ENCODE results near the gene RAF1.

The RAF1 gene

GRCh38 chr3:12579456-12579855 is 84.5 kb downstream of the RAF1 start:
- no peak for DNase-seq
- intact Hi-C loops (cut with DNase I) = no loop called here

- intact Hi-C loops (cut with DNase I) = no loop called here
- no peak for DNase-seq
These were observed 85.2 kb downstream of the RAF1 start for GRCh38 chr3:12578742-12579141.

GRCh38 chr3:12577379-12577778 is 86.5 kb downstream of the RAF1 start:
- no peak for DNase-seq
- intact Hi-C loops (cut with DNase I) = no loop called here

GRCh38 chr3:12574661-12575060 is 89.3 kb downstream of the RAF1 start:
- intact Hi-C loops (cut with DNase I) = no loop called here
- no peak for DNase-seq

- intact Hi-C loops (cut with DNase I) = no loop called here
- DNase-seq = no peak
These were observed 89.8 kb downstream of the RAF1 start for GRCh38 chr3:12574131-12574530.

DNA sequence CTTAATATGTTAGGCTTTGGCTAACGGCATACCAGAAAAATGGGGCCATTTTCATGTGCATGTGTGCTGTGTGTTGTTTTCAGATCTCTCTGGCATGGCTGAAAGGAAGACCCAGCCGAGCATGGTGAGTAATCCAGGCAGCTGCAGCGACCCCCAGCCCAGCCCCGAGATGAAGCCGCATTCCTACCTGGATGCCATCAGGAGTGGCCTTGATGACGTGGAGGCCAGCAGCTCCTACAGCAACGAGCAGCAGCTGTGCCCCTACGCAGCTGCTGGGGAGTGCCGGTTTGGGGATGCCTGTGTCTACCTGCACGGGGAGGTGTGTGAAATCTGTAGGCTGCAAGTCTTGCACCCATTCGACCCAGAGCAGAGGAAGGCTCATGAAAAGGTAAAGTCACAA is 91.9 kb downstream of the RAF1 start:
- no peak for DNase-seq
- intact Hi-C loops (cut with DNase I) = no loop called here

GRCh38 chr3:12569836-12570235 is 94.1 kb downstream of the RAF1 start:
- intact Hi-C loops (cut with DNase I) = no loop called here
- no peak for DNase-seq

GRCh38 chr3:12568747-12569146 is 95.2 kb downstream of the RAF1 start:
- DNase-seq = no peak
- intact Hi-C loops (cut with DNase I) = no loop called here

DNA sequence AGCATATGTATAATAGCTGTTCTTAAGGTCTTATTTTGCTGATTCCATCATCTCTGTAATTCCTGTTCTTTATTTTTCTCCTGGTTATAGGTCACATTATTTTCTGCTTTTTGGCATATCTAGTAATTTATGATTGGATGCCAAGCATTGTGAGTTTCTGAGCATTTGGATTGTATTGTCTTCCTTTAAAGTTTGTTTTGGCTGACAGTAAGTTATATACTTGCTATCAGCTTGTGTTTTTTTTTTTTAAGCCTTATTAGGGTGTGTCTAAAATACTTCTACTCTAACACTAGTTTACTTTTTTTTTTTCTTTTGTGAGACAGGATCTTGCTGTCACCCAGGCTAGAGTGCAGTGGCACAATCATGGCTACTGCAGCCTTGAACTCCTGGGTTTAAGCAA is 96.9 kb downstream of the RAF1 start:
- intact Hi-C loops (cut with DNase I) = no loop called here
- no peak for DNase-seq

GRCh38 chr3:12562451-12562850 is 101.5 kb downstream of the RAF1 start:
- DNase-seq = no peak
- intact Hi-C loops (cut with DNase I) = no loop called here

DNA sequence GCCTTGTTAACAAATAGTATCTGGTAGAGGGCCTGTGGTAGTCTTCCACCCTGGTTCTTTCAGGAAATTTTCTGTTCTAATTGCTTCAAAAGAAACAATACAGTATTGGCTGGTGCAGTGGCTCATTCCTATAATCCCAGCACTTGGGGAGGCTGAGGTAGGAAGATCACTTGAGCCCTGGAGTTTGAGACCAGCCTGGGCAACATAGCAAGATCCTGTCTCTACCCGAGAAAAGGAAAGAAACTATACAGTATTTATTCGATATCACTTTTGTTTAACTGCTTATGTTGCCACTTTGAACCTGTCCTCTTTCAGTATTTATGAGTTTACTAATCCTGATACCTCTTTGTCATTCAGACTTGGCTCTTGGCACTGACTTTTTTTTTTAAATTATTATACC is 102.5 kb downstream of the RAF1 start:
- no peak for DNase-seq
- intact Hi-C loops (cut with DNase I) = no loop called here

- intact Hi-C loops (cut with DNase I) = no loop called here
These were observed 103.3 kb downstream of the RAF1 start for GRCh38 chr3:12560505-12561190.

GRCh38 chr3:12559520-12559919 is 104.4 kb downstream of the RAF1 start:
- DNase-seq = peak in 13 of 42 donors; percentile 8 to 70 (median 39)
- intact Hi-C loops (cut with DNase I) = loop anchor here (5.0 kb wide), 1 partner anchor 72 kb away; no protein-coding TSS in a partner anchor

More at GRCh38 chr3:12560505-12561190, 103.3 kb downstream of the RAF1 start:
- peak in 5 of 42 donors; percentile 9 to 67 (median 18) for DNase-seq

DNA sequence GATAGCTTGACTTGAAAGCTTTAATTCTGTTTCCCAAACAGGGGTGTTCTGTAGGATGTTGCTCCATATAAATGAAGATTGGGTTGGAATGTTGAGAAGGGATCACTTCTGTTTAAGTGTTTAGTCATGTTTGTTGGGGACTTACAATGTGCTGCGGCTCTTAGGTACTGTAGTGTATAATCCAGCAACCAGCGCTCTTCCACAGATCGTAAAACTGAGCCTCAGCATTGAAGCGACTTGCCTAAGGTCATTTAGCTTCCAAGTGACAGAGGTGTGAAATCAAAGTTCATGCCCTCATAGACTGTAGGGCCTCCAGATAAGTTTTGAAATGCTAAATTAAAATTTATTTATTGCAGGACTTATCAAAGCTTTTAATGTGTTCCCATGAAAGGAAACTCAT is 105.2 kb downstream of the RAF1 start:
- DNase-seq = no peak
- intact Hi-C loops (cut with DNase I) = loop anchor here (5.0 kb wide), 1 partner anchor 71 kb away; no protein-coding TSS in a partner anchor

GRCh38 chr3:12557473-12558100 is 106.3 kb downstream of the RAF1 start:
- intact Hi-C loops (cut with DNase I) = loop anchor here (2.0 to 5.0 kb wide), 2 partner anchors 70 to 107 kb away; partner anchors contain the start of gene RAF1
- no peak for DNase-seq

DNA sequence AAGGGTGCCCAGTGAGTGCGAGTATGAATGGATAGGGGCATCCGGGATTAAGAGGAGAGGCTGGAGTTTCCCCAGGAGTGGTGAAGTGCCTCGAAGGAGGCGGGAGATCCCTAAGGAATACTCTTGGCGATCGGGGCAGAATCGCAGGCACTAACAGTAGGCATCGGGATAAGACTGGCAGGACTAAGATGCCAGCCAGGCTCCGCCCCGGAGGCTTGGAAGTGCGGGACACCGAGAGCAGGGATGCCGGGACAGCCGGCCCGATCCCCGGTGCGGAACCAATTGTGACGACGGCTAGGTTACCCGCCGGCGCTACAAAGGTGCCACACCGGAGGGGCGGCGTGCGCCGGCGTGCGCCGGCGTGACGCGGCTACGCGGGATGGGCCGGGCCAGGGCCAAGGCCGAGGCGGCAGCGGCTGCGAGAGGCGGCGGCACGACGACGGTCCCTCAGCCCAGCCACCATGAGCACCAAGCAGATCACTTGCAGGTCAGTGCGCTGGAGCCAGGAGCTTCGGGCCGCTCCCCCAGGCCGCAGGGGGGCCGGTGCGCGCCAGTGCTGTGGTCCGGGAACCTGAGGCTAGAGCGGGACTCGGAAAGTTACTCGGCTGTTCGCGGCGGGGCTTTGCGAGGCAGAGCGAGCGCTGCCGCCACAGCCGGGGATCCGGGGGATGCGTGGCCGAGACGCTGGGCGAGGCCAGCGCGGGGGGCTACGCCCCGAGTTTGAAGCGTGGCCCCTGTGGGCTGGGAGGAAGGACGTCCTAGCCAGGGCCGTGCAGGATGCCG is 107.0 kb downstream of the RAF1 start, which contains the start of gene MKRN2:
MKRN2 (plus strand) TSS at position 398 of the 783 bp plus-strand sequence; CDS start at position 462, 64 bp downstream.
- DNase-seq = peak; percentile 77 to 96 (median 88)
- intact Hi-C loops (cut with DNase I) = loop anchor here (2.0 to 5.0 kb wide), 2 partner anchors 70 to 108 kb away; partner anchors contain the start of gene RAF1

DNA sequence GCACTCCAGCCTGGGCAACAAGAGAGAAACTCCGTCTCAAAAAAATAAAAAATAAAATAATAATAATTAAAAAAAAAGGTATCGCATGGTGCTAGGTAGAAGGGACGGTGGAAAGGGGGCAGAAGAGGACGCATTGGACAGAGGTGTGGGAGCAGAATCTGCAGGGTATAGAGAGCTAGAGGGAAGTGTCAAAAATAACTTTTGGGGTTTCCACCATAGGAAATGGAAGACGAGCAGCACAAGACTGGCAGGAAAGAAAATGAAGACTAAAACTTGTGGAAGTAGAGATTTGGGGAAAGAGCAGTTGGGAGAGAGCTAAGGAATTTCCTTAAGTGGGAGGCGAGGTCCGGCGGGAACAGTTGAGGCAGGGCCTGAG is 107.6 kb downstream of the RAF1 start:
- no peak for DNase-seq
- intact Hi-C loops (cut with DNase I) = loop anchor here (2.0 to 5.0 kb wide), 2 partner anchors 69 to 108 kb away; partner anchors contain the start of gene RAF1

DNA sequence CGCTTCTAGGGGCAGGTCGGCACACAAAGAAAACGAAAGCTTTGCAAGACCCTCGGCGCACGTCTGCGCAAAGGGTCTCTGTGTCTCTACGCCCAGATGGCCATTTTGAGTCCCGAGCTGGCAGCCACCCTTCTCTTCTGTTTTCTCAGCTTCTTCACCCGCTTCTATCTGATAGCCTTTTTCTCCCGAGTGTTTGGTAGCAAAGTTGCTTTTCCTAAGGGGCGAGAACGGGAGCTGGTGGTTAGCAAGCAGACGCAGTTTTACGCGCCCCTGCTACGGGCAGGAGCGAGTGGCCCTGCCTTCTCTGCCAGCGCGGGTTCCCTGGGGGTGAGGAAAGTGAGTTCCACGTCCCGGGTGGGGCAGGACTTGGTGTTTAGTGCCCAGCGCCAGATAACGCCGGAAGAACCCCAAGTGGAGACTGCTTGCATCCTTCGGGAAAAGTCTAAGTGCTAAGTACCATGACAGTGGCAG is 110.0 kb downstream of the RAF1 start:
- intact Hi-C loops (cut with DNase I) = no loop called here

GRCh38 chr3:12549971-12550760 is 113.8 kb downstream of the RAF1 start:
- DNase-seq = no peak
- intact Hi-C loops (cut with DNase I) = no loop called here

More for the DNA sequence above, 110.0 kb downstream of the RAF1 start:
- peak in 25 of 42 donors; percentile 10 to 70 (median 30) for DNase-seq

All from head of caudate nucleus (tissue), 42 donors.